Mononuclear cell (primary cell): ENCODE results near the gene PRKRA. TPM values are rescaled to one million over a fixed set of nuclear protein-coding genes. Genes with fewer than 3 reads are reported as not detected.
"Not testable (repeated sequence)": the region's sequence is repeated elsewhere in the genome, so short reads cannot be mapped to it uniquely, and the experiment has no call there.

Source experiments
- H3K27me3 ChIP-seq: 2 replicates; pipeline ENCODE4 v1.6.0; 2011; ENCODE audit warnings: low read length, control low read depth; ENCODE audit not compliant: insufficient read depth
- H3K4me1 ChIP-seq: 2 replicates; pipeline ENCODE4 v1.5.1; 2011; ENCODE audit warnings: mild to moderate bottlenecking, low read length, control low read depth; ENCODE audit not compliant: insufficient read depth
- H3K4me3 ChIP-seq: 2 replicates; pipeline ENCODE4 v1.5.1; 2011; ENCODE audit warnings: mild to moderate bottlenecking, low read length, moderate library complexity
- H3K9me3 ChIP-seq: 2 replicates; pipeline ENCODE4 v1.5.1; 2011; ENCODE audit warnings: low read depth, mild to moderate bottlenecking, control low read depth, low read length
- total RNA-seq: library from RNA; depleted of rRNA; stranded (reverse); fragments of >200 nt; gene quantifications from one replicate; pipeline ENCODE4 v1.2.3, GENCODE V29; 2012

PRKRA gene
- total RNA-seq, 1 donor = 89.5 TPM

DNA sequence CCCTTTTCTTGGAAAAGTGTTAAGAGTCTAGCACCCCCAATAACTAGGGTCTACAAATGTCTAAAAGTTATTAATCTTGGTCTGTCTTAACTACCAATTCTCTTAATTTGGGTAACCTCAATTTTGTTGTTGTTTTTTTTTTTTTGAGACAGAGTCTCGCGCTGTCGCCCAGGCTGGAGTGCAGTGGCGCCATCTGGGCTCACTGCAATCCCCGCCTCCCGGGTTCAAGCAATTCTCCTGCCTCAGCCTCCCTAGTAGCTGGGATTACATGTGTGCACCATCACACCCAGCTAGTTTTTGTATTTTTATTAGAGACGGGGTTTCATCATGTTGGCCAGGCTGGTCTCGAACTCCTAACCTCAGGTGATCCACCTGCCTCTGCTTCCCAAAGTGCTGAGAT, 38.5 kb downstream of the PRKRA start:
- not testable (repeated sequence) for H3K4me3 ChIP-seq, H3K9me3 ChIP-seq, H3K27me3 ChIP-seq
- H3K4me1 ChIP-seq = peaks cover 14% of the 10 kb centered on the region

DNA sequence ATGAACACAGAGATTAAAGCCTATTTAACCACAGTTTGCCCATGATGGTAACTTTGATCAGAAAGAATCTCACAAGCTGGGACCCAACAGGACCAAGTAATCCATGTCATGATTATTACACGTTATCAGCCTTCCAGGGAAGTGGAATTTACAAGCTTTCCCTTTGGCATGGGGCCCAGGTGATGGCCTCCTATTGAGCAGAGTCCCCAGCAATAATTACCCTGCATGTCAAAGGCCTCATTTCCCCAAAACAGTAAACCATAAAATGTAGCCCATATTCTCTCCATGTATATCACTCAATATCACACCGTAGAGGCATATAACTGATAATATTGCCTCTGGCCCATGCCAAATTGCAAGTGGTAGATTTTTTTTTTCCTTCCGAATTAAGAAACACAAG, 38.9 kb downstream of the PRKRA start:
- no peaks in the 10 kb centered on the region for H3K27me3 ChIP-seq
- no peaks in the 10 kb centered on the region for H3K9me3 ChIP-seq
- no peak overlapping the region for H3K4me3 ChIP-seq
- H3K4me1 ChIP-seq = peaks cover 14% of the 10 kb centered on the region

DNA sequence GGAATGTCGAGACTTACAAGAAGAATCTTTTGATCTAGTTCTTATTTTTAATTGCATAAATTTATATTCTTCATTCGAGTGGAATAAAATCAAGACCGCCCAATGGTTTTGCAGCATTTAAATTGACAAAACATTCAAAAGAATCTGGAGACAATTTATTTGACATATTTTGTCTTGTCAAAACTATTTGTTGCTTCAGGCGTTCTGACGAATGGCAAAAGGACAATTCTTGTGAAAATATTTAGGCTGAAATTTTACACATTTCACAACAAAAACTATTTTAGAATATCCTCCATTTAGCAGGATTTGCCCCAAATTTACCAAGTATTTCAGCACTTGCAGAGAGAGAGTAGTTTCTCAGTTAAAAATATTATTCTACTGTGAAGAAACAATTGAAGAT, 41.7 kb downstream of the PRKRA start:
- peaks cover 4% of the 10 kb centered on the region for H3K4me1 ChIP-seq

DNA sequence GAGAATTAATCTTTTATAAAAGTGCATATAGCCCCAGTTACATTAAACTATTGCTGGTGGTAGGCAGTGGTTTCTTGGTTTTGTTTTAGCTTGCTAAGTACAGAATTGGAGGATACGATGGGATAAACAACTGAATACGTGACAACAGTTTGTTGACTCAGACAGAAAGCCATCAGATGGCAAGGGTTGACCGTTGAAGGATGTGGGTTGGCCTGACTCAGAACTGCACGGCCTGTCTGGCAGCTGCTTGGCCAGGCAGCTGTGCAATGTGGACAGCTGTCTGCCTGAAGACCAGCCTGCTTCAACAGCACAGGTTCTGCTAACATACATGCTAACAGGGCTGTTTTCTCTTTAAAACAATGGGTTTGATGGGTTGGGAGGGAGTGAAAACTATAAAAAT, 46.6 kb downstream of the PRKRA start:
- no peaks in the 10 kb centered on the region for H3K27me3 ChIP-seq
- no peaks in the 10 kb centered on the region for H3K9me3 ChIP-seq
- no peak overlapping the region for H3K4me3 ChIP-seq
- H3K4me1 ChIP-seq = no peaks in the 10 kb centered on the region

More for the DNA sequence above, 41.7 kb downstream of the PRKRA start:
- Histone ChIP-seq H3K4me3 (no peak overlapping the region), H3K9me3 (no peaks in the 10 kb centered on the region), H3K27me3 (no peaks in the 10 kb centered on the region)

DNA sequence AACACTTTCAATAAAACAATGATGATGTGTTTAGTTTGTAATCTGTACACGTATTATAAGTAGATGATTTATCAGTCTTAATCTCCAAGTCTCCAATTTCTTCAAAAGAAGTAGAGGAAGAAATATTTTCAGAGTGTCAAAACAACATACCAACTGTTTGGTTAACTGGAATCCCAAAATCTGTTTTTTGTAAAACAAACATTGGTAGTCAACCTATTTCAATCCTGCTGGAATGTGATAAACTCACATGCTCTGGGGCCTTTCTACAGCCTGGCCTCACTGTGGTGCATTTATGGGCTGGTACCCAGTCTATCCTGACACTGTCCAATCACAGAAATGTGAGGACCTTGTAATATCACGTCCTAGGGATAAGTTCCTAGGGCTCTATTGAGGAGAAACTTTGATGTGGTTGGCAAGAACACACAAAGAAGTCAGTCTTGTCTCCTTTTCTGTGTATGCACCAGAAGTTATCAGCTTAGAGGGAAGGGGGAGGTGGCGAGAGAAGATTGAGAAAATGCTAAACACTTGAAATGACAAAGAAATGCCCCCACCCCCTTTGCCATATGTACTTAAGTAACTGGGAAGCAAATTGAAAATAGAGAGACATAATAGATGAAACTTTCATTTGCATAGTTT, 47.2 kb downstream of the PRKRA start:
- no peaks in the 10 kb centered on the region for H3K27me3 ChIP-seq
- no peaks in the 10 kb centered on the region for H3K4me1 ChIP-seq
- H3K9me3 ChIP-seq = no peaks in the 10 kb centered on the region
- H3K4me3 ChIP-seq = no peak overlapping the region

DNA sequence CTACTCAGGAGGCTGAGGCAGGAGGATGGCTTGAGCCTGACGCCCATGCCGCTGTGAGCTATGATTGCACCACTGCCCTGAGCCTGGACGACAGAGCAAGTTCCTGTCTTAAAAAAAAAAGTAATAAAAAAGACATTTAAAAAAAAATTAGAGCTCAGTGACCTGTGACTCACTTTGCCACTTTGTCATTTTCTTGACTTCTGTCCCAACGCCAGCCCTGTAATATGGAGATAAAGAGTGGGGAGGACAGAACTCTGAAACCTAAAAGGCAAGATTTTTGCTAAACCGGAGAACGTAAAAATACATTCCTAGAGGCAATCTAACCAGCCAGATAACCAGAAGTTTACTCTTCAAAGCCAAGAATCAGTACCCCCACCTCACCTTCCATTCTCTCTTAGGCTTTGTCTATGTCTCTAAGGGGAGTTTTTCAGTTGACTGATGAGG, 49.0 kb downstream of the PRKRA start:
- Histone ChIP-seq H3K9me3 (no peaks in the 10 kb centered on the region), H3K4me1 (no peaks in the 10 kb centered on the region), H3K4me3 (no peak overlapping the region), H3K27me3 (no peaks in the 10 kb centered on the region)

DNA sequence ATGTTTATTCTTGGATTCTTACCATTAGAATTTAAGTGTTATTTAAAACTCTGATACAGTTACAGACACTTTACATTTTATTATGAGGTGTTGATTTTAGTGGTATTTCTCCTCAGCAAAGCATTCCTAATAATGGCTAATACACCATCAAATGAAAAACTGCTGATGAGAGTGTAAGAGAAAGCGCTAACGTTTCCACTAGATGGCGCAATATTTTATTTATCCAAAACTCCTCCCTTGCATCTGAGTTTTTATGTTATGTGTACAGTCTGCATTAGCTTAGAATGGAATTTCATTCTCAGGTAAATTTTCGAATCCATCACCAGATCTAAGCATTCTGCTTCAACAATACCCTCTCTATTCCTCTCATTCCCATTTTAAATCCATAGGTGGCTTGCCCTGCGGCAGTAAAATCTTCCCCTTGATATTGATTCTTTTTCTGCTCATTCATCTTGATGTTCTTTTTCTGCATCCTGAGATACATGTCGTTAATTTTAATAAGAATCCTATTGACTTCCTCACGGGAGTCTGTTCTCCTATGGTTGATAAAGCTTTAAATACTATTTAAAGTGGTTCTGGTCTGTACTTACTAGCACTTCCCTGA, 53.9 kb downstream of the PRKRA start:
- H3K27me3 ChIP-seq = no peaks in the 10 kb centered on the region
- H3K4me3 ChIP-seq = no peak overlapping the region
- no peaks in the 10 kb centered on the region for H3K9me3 ChIP-seq
- no peaks in the 10 kb centered on the region for H3K4me1 ChIP-seq

DNA sequence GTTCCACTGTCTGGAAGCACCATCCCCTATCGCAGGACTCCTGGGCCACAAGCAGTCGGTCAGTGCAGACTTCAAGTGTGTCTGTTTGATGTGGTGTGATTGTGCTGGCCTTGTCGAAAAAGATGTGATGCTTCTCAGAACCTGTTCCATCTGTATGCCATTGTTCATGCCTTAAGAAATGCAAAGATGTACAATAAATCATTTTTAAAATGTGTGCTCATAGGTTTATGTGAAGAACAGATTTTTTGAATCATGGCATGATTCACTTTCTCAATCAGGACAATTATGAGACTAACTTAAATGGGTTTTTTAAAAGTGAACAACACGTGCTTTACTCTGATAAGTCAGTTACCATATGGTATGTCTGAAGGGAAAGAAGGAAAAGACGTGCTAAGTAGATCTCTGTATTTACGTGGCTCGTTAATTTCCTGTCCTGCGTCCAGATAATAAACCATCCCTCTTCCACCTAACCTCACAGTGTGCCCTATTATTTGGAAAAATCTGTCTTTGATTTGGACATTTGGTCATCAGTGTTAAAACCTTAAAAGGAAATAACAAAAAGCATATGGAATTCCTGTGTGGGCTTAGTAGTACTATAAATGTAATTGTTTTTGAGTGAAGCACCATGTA, 54.9 kb downstream of the PRKRA start:
- Histone ChIP-seq H3K4me3 (no peak overlapping the region), H3K9me3 (no peaks in the 10 kb centered on the region), H3K4me1 (no peaks in the 10 kb centered on the region), H3K27me3 (no peaks in the 10 kb centered on the region)

DNA sequence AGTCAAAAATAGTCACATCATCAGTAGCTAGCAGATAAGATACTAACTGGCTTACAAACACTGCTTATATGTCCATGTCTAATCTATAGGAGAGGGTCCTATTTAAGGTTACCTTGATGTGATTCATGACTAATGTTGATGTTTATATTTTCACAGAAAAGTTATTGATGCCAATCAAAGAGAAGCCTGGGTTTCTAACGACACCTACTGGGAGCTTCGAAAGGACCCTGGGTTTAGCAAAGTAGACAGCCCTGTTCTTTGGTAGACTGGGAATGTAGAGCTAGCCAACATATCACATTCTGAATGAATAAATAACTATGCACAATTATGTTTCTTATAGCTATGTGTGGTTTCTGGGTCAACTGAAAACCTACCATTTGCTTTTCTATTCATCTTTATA, 55.7 kb downstream of the PRKRA start:
- no peaks in the 10 kb centered on the region for H3K27me3 ChIP-seq
- H3K4me1 ChIP-seq = no peaks in the 10 kb centered on the region
- no peak overlapping the region for H3K4me3 ChIP-seq
- H3K9me3 ChIP-seq = no peaks in the 10 kb centered on the region

DNA sequence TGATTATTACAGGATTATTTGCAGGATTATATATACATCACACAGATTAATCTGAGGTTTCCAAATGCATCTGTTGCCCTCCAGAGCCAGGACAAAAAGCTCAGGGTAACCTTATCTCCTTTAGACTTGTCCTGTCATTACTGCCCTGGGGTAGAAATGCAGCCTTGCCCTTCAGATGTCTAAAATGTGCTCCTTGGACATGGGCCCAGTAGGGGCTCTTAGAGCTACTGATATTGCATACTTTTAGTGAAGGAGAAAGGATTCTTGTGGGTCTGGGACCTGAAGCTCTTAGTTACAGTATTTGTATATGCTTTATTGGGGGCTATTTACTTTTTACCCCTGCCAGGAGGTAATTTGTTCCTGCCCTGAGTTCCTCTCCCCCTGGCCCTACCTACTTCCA, 56.1 kb downstream of the PRKRA start:
- Histone ChIP-seq H3K4me1 (no peaks in the 10 kb centered on the region), H3K9me3 (no peaks in the 10 kb centered on the region), H3K4me3 (no peak overlapping the region), H3K27me3 (no peaks in the 10 kb centered on the region)

DNA sequence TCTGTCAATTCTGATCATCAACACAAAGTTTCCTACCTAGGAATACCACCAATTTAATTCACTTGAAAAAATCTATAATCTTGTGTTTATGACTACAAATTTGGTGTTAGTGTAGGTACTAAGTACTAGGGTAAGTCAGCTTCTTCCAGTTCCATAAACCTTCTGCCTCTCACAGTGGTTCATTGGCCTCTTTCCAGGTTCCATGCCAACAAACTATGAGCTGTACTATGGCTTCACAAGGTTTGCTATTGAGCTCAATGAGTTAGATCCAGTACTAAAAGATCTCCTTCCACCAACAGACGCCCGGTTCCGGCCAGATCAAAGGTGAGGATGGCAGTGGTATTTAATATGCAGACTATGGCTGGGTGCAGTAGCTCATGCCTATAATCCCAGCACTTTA, 58.8 kb downstream of the PRKRA start:
- Histone ChIP-seq H3K27me3 (no peaks in the 10 kb centered on the region), H3K4me1 (no peaks in the 10 kb centered on the region), H3K4me3 (no peak overlapping the region), H3K9me3 (no peaks in the 10 kb centered on the region)

DNA sequence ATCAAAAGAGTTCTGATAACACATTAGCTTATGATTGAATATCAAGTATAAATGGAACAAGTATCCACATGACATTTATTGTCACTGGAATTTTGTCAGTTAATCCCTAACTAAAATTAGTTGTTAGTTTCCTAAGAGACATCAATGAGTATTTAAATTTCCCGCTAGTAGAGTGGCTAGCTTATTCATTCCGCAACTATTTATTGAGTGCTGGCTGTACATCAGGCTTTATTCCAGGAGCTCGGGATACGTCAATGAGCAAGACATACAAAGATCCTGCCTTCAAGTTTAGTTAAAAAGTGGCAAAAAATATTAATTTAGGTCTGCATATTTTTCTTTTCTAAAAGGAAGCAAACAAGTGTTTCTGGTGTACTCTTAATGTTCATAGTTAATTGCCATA, 59.3 kb downstream of the PRKRA start:
- Histone ChIP-seq H3K9me3 (no peaks in the 10 kb centered on the region), H3K4me1 (no peaks in the 10 kb centered on the region), H3K27me3 (no peaks in the 10 kb centered on the region), H3K4me3 (no peak overlapping the region)

DNA sequence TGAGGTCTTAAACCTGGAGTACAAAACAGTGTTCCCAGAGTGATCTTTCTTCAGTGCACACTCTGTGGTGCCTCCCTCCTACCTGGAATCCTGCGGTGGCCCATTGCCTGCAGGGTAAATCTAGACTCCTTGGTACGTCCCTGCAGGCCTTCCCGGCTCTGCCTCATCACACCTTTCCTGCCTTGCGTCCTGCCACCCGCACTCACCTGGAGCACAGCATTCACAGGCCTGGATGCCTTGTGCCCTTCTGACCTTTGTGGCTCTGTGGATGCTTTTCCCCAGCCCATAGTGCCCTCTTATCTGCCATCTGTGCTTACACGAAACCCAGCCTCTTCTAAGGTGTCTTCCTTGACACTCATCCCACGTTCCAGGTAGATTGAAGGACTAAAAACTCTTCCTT, 62.7 kb downstream of the PRKRA start:
- no peaks in the 10 kb centered on the region for H3K9me3 ChIP-seq
- H3K4me1 ChIP-seq = no peaks in the 10 kb centered on the region
- no peak overlapping the region for H3K4me3 ChIP-seq
- no peaks in the 10 kb centered on the region for H3K27me3 ChIP-seq

DNA sequence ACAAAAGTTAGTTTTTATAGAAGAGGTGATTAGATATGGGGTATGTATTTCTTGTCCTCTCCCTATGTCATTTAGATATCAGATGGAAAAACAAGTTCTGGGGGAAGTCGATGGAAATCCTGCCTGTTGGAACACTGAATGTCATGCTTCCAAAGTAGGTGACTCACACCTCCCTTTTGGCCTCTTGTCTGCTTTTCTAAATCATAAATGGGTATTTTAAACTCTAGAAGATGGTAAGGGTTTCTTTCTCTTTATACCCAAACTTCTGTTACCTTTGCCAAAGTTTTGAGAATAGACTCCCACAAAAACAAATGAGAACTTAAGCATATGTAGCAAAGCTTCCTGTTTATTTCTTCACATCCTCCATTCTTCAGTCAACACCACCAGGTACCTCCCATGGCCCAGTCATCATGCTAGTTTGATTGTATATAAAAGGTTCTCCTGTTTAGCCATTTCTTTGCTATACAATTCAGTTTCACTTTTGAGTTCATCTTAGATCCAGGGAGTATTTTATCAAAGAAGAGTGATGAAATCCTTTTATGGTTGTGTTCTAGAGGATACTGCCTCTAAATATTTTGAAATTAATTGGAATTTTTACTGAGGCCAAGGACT, 63.9 kb downstream of the PRKRA start:
- Histone ChIP-seq H3K9me3 (no peaks in the 10 kb centered on the region), H3K27me3 (no peaks in the 10 kb centered on the region), H3K4me3 (no peak overlapping the region), H3K4me1 (no peaks in the 10 kb centered on the region)

DNA sequence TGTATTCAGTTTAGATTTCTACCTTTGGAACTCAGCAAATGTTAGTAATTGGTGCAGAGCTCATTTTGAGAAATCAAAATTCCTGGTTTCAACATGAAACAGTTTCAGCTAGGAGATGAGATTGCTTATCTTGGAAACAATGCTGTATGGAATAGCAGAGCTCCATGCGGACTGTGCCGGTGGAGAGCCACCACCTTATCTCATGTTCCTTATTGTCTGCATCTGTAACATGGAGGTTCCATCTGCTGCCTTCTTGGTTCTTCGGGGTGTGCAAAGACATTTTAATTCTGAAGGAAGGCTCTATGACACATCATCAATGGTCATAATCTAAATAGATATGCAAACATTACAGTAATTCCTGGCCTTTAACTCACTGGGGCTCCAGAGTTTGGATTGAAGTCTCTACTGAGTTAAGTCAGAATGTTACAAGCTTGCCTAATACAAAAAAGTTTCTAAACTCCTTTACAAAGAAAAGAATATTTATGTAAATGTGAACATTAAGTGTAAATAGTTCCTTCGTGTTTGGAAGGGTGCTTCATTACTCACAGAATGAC, 65.3 kb downstream of the PRKRA start:
- no peaks in the 10 kb centered on the region for H3K4me1 ChIP-seq

More for the DNA sequence above, 65.3 kb downstream of the PRKRA start:
- H3K4me3 ChIP-seq = no peak overlapping the region
- no peaks in the 10 kb centered on the region for H3K27me3 ChIP-seq
- H3K9me3 ChIP-seq = no peaks in the 10 kb centered on the region
